AG04450 (cell line): ENCODE data around the gene CDC42BPB. TPM values are rescaled to one million over a fixed set of nuclear protein-coding genes. Genes with fewer than 3 reads are reported as not detected.

Source experiments
- CTCF ChIA-PET: fragments of 300-600, 350-600 bp; formaldehyde crosslinking; extraction: SDS; loops from one replicate; lab custom pipeline; 2022; ENCODE audit warnings: antibody characterized with exemption, inconsistent platforms; lab: Charles Lee
- POLR2A ChIA-PET: fragments of 350-600 bp; formaldehyde crosslinking; extraction: SDS; loops from one replicate; lab custom pipeline; 2021; ENCODE audit warnings: antibody characterized with exemption, inconsistent platforms; lab: Yijun Ruan, JAX
- DNase-seq: peaks from one replicate; pipeline ENCODE4 v3.0.0-alpha.2; 2011; ENCODE audit warnings: low read depth, low spot score
- H3K27ac ChIP-seq: one replicate; pipeline ENCODE4 v1.5.1; 2012; ENCODE audit warnings: low read depth, low read length, control low read depth
- H3K27me3 ChIP-seq: one replicate; pipeline ENCODE4 v1.6.0; 2012; ENCODE audit warnings: low read length; ENCODE audit not compliant: control insufficient read depth, insufficient read depth
- H3K4me3 ChIP-seq: 2 replicates; pipeline ENCODE4 v1.5.1; 2011; ENCODE audit warnings: mild to moderate bottlenecking, low read depth, low read length, control low read depth
- H3K9me3 ChIP-seq: 2 replicates; pipeline ENCODE4 v1.5.1; 2012; ENCODE audit warnings: low read length; ENCODE audit not compliant: control insufficient read depth, insufficient read depth
- CTCF ChIP-seq: IDR thresholded peaks from 2 replicates; pipeline ENCODE4 v1.5.1; 2011; ENCODE audit warnings: low read depth, low read length, control low read depth, inconsistent platforms
- polyA plus RNA-seq: library from polyadenylated mRNA; depleted of rRNA; stranded (reverse); fragments of >200 nt; gene quantifications from 2 replicates; pipeline ENCODE4 v1.2.3, GENCODE V29; 2011

CDC42BPB gene
- polyA plus RNA-seq, 1 experiment = 57.0 TPM

GRCh38 chr14:102923201-102923924, 134.0 kb downstream of the CDC42BPB start:
- no peak for DNase-seq
- Histone ChIP-seq H3K27me3 (peaks cover 55% of the 10 kb centered on the region), H3K27ac (no peak overlapping the region), H3K4me3 (peak overlapping the region; percentile 31), H3K9me3 (peaks cover 5% of the 10 kb centered on the region; the same call in 1 of the 2 replicates)
- no peak for TF ChIP-seq CTCF
- ChIA-PET POLR2A (no interaction called here), CTCF (interaction anchor here (1.5 to 2.2 kb wide), 3 partner anchors 149 to 229 kb away, joined by 4 to 13 read pairs (median 5); no protein-coding TSS in a partner anchor)

- CTCF ChIA-PET = interaction anchor here (1.5 kb wide), 1 partner anchor 228 kb away, joined by 4 read pairs; no protein-coding TSS in a partner anchor
- no peak within 1 kb of the TSS for H3K27ac ChIP-seq
- H3K4me3 ChIP-seq = peak within 1 kb of the TSS; percentile 31
- H3K27me3 ChIP-seq = peaks cover 49% of the 10 kb centered on the region
- H3K9me3 ChIP-seq = peaks cover 3% of the 10 kb centered on the region; the same call in 1 of the 2 replicates
- DNase-seq = no peak
- TF ChIP-seq CTCF = no peak
- POLR2A ChIA-PET = no interaction called here
Observed at GRCh38 chr14:102922490-102923200, 134.7 kb downstream of the CDC42BPB start, which contains the start of gene AMN. Gene AMN (plus strand): TSS chr14:102922663. CDS start chr14:102922689, 26 bp downstream.

- Histone ChIP-seq H3K4me3 (no peak overlapping the region), H3K27me3 (peaks cover 43% of the 10 kb centered on the region), H3K9me3 (peaks cover 3% of the 10 kb centered on the region; the same call in 1 of the 2 replicates), H3K27ac (no peak overlapping the region)
- ChIA-PET CTCF (no interaction called here), POLR2A (no interaction called here)
- TF ChIP-seq CTCF = no peak
- no peak for DNase-seq
Observed at GRCh38 chr14:102920998-102921304, 136.4 kb downstream of the CDC42BPB start.

GRCh38 chr14:102920273-102920997, 136.9 kb downstream of the CDC42BPB start:
- peaks cover 3% of the 10 kb centered on the region; the same call in 1 of the 2 replicates for H3K9me3 ChIP-seq
- H3K4me3 ChIP-seq = no peak overlapping the region
- ChIA-PET POLR2A (no interaction called here), CTCF (no interaction called here)
- no peak for DNase-seq
- peaks cover 38% of the 10 kb centered on the region for H3K27me3 ChIP-seq
- H3K27ac ChIP-seq = no peak overlapping the region
- TF ChIP-seq CTCF = no peak
